ENCODE results near the gene ARMC2. TPM values are rescaled to one million over a fixed set of nuclear protein-coding genes. Genes with fewer than 3 reads are reported as not detected.

The ARMC2 gene
- polyA plus RNA-seq, 3 donors: 1.7 to 7.4 (median 3.5) TPM

GRCh38 chr6:108968325-108969316 is 120.4 kb downstream of the ARMC2 start:
- peaks cover 0 to 3% (median 2%) of the 10 kb centered on the region in 3 donors for H3K27me3 Mint-ChIP-seq (ENCODE audit: low read depth in 3 of 3)
- peak; percentile 47 to 77 (median 66) for DNase-seq
- H3K36me3 Mint-ChIP-seq: peaks cover 0 to 3% of the 10 kb centered on the region in 2 donors
- Histone ChIP-seq H3K9ac (ENCODE audit: insufficient read depth, low read length, poor library complexity, severe bottlenecking) (no peak overlapping the region), H2AFZ (ENCODE audit: insufficient read depth, low read depth, low read length, poor library complexity, severe bottlenecking) (no peak overlapping the region), H3K9me3 (replicated peaks in 1 of 2; ENCODE audit: control insufficient read depth in 1 of 2, insufficient read depth in 1 of 2, low read length in 2 of 2) (no peaks in the 10 kb centered on the region), H3K4me3 (replicated peaks in 1 of 3; ENCODE audit: low read depth in 2 of 3, low read length in 3 of 3) (no peak overlapping the region), H3K27me3 (ENCODE audit: control insufficient read depth in 2 of 2, insufficient read depth in 2 of 2, low read length in 2 of 2) (no peaks in the 10 kb centered on the region), H3K4me2 (replicated peaks; ENCODE audit: extremely low read depth, low read length, poor library complexity, severe bottlenecking) (no peak overlapping the region), H3K79me2 (ENCODE audit: insufficient read depth, low read length) (no peaks in the 10 kb centered on the region), H4K20me1 (ENCODE audit: insufficient read depth, low read length) (no peaks in the 10 kb centered on the region), H3K27ac (ENCODE audit: low read depth in 1 of 2, low read length in 2 of 2) (peak overlapping the region; percentile 48 to 59), H3K4me1 (ENCODE audit: control insufficient read depth in 1 of 2, insufficient read depth in 2 of 2, low read length in 2 of 2) (peaks cover 33 to 34% of the 10 kb centered on the region in 2 donors), H3K36me3 (replicated peaks in 1 of 2; ENCODE audit: control insufficient read depth in 1 of 2, insufficient read depth in 2 of 2, low read length in 2 of 2) (no peaks in the 10 kb centered on the region)
- H3K4me1 Mint-ChIP-seq: peaks cover 33% of the 10 kb centered on the region
- peak overlapping the region; percentile 78 to 95 (median 87) for H3K27ac Mint-ChIP-seq
- WGBS (ENCODE audit: insufficient coverage): 52% methylated on average over 6 of the region's 14 CpGs
- H3K9me3 Mint-ChIP-seq: peaks cover 0 to 3% (median 0%) of the 10 kb centered on the region in 7 donors
- H3K4me3 Mint-ChIP-seq: no peak overlapping the region
- intact Hi-C loops (cut with micrococcal nuclease): loop anchor here in 1 of 2 donors (5.0 to 10.0 kb wide), 3 partner anchors 44 to 401 kb away; no protein-coding TSS in a partner anchor
- no peak for TF ChIP-seq CTCF (IDR thresholded peaks at IDR 0.05)

GRCh38 chr6:108969776-108970175 is 121.6 kb downstream of the ARMC2 start:
- Histone ChIP-seq H3K27me3 (ENCODE audit: control insufficient read depth in 2 of 2, insufficient read depth in 2 of 2, low read length in 2 of 2) (no peaks in the 10 kb centered on the region), H3K4me1 (ENCODE audit: control insufficient read depth in 1 of 2, insufficient read depth in 2 of 2, low read length in 2 of 2) (peaks cover 33 to 34% of the 10 kb centered on the region in 2 donors), H3K27ac (ENCODE audit: low read depth in 1 of 2, low read length in 2 of 2) (no peak overlapping the region), H3K4me3 (replicated peaks in 1 of 3; ENCODE audit: low read depth in 2 of 3, low read length in 3 of 3) (no peak overlapping the region), H4K20me1 (ENCODE audit: insufficient read depth, low read length) (no peaks in the 10 kb centered on the region), H2AFZ (ENCODE audit: insufficient read depth, low read depth, low read length, poor library complexity, severe bottlenecking) (no peak overlapping the region), H3K9ac (ENCODE audit: insufficient read depth, low read length, poor library complexity, severe bottlenecking) (no peak overlapping the region), H3K79me2 (ENCODE audit: insufficient read depth, low read length) (no peaks in the 10 kb centered on the region), H3K9me3 (replicated peaks in 1 of 2; ENCODE audit: control insufficient read depth in 1 of 2, insufficient read depth in 1 of 2, low read length in 2 of 2) (no peaks in the 10 kb centered on the region), H3K4me2 (replicated peaks; ENCODE audit: extremely low read depth, low read length, poor library complexity, severe bottlenecking) (no peak overlapping the region), H3K36me3 (replicated peaks in 1 of 2; ENCODE audit: control insufficient read depth in 1 of 2, insufficient read depth in 2 of 2, low read length in 2 of 2) (no peaks in the 10 kb centered on the region)
- no peak for DNase-seq
- no peak for TF ChIP-seq CTCF (IDR thresholded peaks at IDR 0.05)
- Mint-ChIP-seq H3K9me3 (peaks cover 0 to 3% (median 0%) of the 10 kb centered on the region in 7 donors), H3K36me3 (peaks cover 0 to 3% of the 10 kb centered on the region in 2 donors), H3K27ac (no peak overlapping the region), H3K27me3 (ENCODE audit: low read depth in 3 of 3) (peaks cover 0 to 3% (median 2%) of the 10 kb centered on the region in 3 donors), H3K4me1 (peaks cover 33% of the 10 kb centered on the region), H3K4me3 (no peak overlapping the region)
- intact Hi-C loops (cut with micrococcal nuclease): loop anchor here in 1 of 2 donors (5.0 to 10.0 kb wide), 3 partner anchors 43 to 402 kb away; no protein-coding TSS in a partner anchor
- WGBS (ENCODE audit: insufficient coverage): 92% methylated on average over 2 of the region's 2 CpGs

Measured in CD14-positive monocyte (primary cell).